Activated CD8-positive, alpha-beta memory T cell treated with anti-CD3 and anti-CD28 coated beads for 1 hour (primary cell): ENCODE data around the gene MORN5.
"Not testable (repeated sequence)": the region's sequence is repeated elsewhere in the genome, so short reads cannot be mapped to it uniquely, and the experiment has no call there.

Experiments used
- DNase-seq, 2 donors: peaks; one replicate each; pipeline ENCODE4 v3.0.0-alpha.2; 2020; ENCODE audit warnings: low read depth in 1 of 2; ENCODE audit errors: extremely low read depth in 1 of 2

The MORN5 gene

GRCh38 chr9:122159026-122159924, at the start of gene MORN5, which contains the start of gene NDUFA8:
MORN5 (plus strand) TSS chr9:122159908; CDS start chr9:122159973, 65 bp downstream.
NDUFA8 (minus strand) TSS chr9:122159779; CDS start chr9:122159677, 102 bp downstream.
- peak; percentile 89 to 92 for DNase-seq

DNA sequence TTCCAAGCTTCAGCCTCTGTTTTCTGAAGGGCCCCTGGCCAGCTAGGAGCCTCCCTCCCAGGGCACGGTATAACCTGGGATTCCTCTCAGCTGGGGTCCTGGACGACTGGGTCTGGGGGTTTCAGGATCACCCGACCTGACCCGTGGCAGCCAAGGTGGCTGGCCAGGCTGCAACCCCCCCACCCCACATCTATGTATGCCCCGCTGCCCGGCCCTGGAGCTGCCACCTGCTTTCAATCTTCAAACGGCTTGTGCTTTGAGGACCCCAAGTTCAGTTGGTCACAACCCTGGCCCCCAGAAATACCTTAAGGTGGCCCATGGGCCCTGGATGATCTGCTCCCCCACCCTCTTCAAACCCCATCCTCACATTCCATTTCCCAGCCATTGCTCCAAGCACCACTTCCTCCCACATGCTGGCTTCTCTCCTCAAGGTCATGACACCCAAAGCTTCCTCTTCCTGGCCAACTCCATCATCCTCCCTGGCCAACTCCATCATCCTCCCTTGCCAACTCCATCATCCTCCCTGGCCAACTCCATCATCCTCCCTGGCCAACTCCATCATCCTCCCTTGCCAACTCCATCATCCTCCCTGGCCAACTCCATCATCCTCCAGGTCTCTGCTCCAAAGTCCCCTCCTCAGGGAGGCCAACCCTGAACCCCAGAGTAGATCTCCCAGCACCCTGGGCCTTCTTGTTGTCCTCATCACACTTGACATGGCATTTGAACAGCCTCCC, 49.4 kb upstream of the MORN5 start:
- no peak for DNase-seq

DNA sequence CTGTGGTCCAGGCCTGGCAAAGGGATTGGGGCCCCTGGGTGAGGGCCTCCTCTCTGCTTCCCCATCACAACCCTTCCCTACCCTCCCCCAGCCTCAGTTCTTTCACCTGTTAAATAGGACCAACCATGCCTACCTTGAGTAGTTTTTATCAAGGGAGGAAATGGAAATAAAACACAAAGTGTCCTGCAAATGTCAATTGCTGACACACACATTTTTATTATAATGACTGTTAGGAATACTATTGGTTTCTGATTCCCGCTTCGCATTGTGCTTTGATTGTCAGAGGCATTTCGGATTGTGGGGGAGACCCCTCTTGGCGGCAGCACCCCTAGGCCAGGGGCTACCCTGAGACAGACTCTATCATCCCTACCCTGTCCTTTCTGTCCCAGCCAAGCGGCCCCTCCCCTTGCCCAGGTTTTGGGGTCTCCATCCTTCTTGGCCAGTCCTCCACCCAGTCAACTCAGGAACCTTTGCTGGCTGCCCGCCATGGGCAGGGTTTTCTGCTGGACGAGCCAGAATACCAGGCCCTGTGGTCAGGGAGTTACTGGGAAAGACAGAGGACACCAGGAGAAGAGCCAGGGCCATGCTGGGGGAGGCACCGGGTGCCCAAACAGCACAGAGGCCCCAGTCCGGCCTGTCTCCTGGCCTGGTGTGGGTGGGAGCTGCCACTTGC, 48.2 kb upstream of the MORN5 start:
- no peak for DNase-seq

DNA sequence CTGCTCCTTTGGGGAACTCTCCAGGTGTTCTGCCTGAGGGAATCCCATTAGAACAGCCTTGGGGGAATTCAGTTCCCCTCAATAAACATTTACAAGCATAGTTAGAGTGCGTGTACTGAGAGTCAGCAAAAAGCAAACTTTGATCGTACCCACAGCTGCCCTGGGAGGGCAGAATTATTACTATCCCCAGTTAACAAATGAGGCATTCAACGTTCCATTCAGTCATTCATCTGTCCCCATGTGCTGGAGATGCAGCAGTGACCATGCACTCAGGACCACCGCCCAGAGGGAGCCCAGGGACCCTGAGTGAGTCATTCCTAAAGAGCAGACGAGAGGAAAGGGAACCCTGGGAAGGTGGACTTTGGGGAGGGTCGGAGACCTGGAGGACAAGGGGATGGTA, 47.5 kb upstream of the MORN5 start:
- DNase-seq = no peak

DNA sequence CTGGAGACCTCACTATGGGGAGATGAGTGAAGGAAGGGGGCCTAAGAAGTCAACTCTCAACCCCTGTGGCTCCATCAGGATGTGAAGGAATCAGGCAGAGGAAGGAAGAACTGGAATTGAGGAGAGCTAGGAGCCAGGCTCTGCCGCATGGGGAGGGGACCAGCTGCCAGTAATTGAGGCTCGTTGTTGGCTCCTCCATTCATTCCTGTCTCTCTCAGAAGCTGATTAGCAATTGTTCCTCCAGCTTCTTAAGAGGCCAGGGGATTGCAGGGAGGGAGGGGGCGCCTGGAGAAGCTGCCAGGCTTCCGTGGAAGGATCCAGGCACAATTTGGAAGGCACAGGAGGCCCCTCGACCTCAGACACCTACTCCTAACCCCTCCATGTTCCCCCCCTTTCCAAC, 46.1 kb upstream of the MORN5 start:
- DNase-seq = no peak

GRCh38 chr9:122115176-122116035, 44.3 kb upstream of the MORN5 start:
- no peak for DNase-seq

DNA sequence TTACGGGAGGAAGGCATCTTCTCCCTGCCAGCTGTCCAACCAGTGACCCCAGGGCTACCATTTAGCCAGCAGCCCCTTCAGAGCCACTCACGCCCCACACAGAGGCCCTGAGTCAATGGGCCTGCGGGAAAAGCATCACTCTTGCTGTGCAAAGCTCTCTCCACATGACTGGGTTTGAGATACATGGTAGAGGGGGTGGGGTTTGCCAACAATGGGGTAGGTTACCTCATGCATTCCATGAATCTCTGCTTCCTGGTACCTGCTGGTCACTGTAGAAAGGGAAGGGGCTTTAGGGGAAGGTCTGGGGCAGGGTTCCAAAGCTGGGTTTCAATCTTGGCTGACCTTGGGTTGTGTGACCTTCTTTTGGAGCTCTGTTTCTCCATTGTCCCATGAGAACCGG, 43.7 kb upstream of the MORN5 start:
- DNase-seq = no peak

GRCh38 chr9:122116448-122117173, 43.1 kb upstream of the MORN5 start:
- DNase-seq = no peak

DNA sequence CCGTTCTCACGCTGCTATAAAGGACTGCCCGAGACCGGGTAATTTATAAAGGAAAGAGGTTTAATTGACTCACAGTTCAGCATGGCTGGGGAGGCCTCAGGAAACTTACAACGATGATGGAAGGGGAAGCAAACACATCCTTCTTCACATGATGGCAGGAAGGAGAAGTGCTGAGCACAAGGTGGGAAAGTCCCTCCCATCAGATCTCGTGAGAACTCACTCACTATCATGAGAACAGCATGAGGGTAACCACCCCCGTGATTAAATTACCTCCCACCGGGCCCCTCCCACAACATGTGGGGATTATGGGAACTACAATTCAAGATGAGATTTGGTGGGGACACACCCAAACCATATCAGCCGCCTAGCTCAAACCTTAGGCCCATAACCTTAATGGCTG, 42.5 kb upstream of the MORN5 start:
- DNase-seq = not testable (repeated sequence)

GRCh38 chr9:122118343-122119165, 41.2 kb upstream of the MORN5 start:
- DNase-seq = no peak

GRCh38 chr9:122119166-122119521, 40.6 kb upstream of the MORN5 start:
- DNase-seq = no peak

GRCh38 chr9:122119721-122120120, 40.0 kb upstream of the MORN5 start:
- no peak for DNase-seq

GRCh38 chr9:122120316-122121071, 39.2 kb upstream of the MORN5 start:
- no peak for DNase-seq

DNA sequence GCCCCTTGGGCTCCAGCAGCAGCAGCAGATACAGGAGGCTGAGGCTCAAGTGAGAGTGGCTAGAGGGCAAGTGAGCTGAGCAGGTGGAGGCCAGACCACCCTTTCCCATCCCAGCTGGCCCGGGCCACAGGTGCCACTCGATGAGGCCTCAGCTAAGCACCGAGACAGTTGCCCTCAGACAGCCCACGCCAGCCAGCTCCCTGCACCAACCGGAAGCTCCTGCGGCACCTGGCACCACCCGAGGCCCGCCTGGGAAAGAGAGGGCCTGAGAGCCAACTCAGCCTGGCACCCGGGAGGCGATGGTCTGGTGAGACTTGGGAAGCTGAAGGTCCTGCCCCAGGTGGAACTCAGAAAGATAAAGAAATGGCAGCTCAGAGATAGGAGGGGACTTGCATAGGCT, 38.3 kb upstream of the MORN5 start:
- DNase-seq = no peak

DNA sequence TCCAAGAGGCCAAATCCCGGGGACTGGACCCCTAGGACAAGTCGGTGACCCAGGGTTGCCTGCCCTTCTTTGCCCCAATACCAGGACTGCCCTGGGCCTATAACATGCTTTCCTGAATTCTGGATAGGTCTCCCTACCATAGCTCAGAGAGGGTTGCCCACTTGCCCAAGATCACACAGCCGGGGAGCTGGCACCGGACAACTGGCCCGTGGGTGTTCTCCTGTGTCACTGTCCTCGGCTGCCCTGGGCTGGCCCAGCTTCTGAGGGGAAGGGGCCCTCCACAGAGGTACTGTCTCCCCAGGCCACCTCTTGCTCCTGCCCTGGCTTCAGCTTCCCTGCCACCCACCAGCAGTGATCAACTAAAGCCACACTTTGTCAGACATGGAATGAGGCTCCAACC, 37.8 kb upstream of the MORN5 start:
- no peak for DNase-seq

DNA sequence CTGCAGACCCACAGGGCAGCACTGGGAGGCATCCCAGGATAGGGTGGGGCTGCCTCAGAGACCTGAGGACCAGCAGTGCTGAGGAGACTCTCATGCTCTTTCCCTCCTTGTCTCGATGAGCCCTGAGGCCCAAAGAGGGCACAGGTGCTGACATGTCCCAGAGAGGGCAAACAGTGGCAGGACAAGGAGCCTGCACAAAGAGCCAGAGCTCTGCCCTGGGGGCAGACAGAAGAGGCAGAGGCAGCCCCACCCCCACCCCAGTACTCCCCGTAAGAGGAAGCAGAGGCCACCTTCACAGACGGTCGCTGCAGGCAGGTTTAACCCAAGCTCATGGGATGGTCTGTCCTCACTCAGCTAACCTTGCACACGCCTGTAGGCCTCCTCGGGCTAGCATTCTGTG, 37.2 kb upstream of the MORN5 start:
- DNase-seq = no peak

DNA sequence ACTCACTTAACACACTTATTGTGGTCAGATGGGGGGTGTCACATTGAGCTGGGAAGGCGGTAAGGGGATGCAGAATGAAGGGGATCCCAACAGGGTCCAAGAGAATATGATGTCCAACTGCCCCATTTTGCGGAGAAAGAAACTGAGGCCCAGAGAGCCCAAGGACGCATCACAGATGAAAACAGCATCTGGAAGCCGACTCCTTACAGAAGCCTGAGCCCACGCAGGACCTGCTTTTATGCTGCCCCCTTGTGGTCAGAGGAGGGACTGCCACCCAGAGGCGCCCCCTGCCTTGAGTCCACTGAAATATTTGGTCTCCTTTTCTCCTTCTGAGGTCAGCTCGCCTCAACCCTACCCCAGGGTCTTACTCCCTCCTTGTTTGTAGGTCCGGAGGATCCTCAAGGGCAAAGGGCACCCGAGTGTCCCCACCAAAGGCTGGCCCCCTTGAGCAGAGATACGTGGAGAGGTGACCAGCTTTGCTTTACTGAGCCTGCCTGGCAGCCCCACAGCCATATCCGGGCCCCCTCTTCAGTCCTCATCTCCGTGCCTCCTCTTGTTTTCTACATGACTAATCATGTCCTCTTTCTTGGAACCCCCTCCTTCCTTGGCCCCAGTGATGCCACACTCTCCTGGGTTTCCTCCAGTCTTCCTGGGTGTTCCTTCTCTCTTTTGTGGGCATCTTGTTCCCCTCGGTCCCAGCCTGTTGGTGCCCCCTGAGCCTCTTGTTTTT, 36.6 kb upstream of the MORN5 start:
- peak; percentile 19 to 57 for DNase-seq

DNA sequence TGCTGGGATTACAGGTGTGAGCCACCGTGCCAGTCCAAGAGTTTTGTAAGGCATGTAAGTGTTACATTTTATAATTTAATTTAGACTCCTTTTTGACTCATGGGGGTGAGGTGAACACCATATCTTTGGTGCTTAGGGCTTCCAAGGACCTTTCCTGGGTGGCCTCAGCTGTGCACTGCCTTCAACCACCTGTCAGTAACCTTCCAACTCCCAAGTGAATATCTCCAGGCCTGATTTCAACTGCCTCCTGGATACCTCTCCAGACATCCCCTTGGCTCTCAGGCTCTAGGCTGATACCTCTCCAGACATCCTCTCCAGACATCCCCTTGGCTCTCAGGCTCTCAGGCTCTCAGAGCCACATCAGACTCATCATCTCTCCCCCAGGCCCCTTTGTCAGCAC, 35.7 kb upstream of the MORN5 start:
- no peak for DNase-seq
